Ishikawa (cell line): ENCODE data around the gene CTSZ.

ENCODE experiments used
- CEBPB ChIP-seq: IDR thresholded peaks from 2 replicates; pipeline ENCODE4 v1.6.1; 2012
- CREB1 ChIP-seq: IDR thresholded peaks from 2 replicates; pipeline ENCODE4 v1.6.1; 2012; ENCODE audit warnings: low read depth
- EP300 ChIP-seq: IDR thresholded peaks from 2 replicates; pipeline ENCODE4 v1.6.1; 2012; ENCODE audit warnings: borderline replicate concordance
- FOXM1 ChIP-seq: IDR thresholded peaks from 2 replicates; pipeline ENCODE4 v1.6.1; 2012; ENCODE audit warnings: low read depth, borderline replicate concordance
- RAD21 ChIP-seq: IDR thresholded peaks from 2 replicates; pipeline ENCODE4 v1.6.1; 2012; ENCODE audit warnings: low read depth
- REST ChIP-seq: IDR thresholded peaks from 2 replicates; pipeline ENCODE4 v1.6.1; 2012; ENCODE audit warnings: low read depth, mild to moderate bottlenecking
- TAF1 ChIP-seq: IDR thresholded peaks from 2 replicates; pipeline ENCODE4 v1.6.1; 2012; ENCODE audit warnings: low read depth, mild to moderate bottlenecking
- YY1 ChIP-seq: IDR thresholded peaks from 2 replicates; pipeline ENCODE4 v1.6.1; 2012; ENCODE audit warnings: low read depth

- no peak for TF ChIP-seq YY1
- TF ChIP-seq CEBPB = no peak
- TF ChIP-seq EP300 = no peak
- no peak for TF ChIP-seq RAD21
- TF ChIP-seq TAF1 = no peak
- no peak for TF ChIP-seq FOXM1
- no peak for TF ChIP-seq REST
- TF ChIP-seq CREB1 = no peak
Measured at GRCh38 chr20:58953050-58953449, 54.0 kb downstream of the CTSZ start.
